Activated gamma-delta T cell (primary cell): ENCODE measurements around the gene WDR48.
"Not testable (repeated sequence)": the region's sequence is repeated elsewhere in the genome, so short reads cannot be mapped to it uniquely, and the experiment has no call there.

Experiments
- DNase-seq: peaks from one replicate; lab custom pipeline; 2025; lab: John Stamatoyannopoulos, UW
- total RNA-seq, 2 donors: gene quantifications; one replicate each; lab custom pipeline; 2026; lab: John Stamatoyannopoulos, UW

The WDR48 gene
- total RNA-seq: 115 to 131 reads per million in 2 donors

GRCh38 chr3:39051649-39052561 lies at the start of gene WDR48, which contains the start of gene SCN11A:
TSS of gene WDR48 (plus strand) at chr3:39052016. CDS start at chr3:39052026, 10 bp downstream.
TSS of gene SCN11A (minus strand) at chr3:39051944. CDS start at chr3:38950362, 101,582 bp downstream.
- DNase-seq: peak; percentile 66

GRCh38 chr3:39005295-39005694 lies 46.5 kb upstream of the WDR48 start:
- no peak for DNase-seq

- no peak for DNase-seq
Measured at GRCh38 chr3:39011191-39011736, 40.6 kb upstream of the WDR48 start.

GRCh38 chr3:39013289-39013688 lies 38.5 kb upstream of the WDR48 start:
- no peak for DNase-seq

- no peak for DNase-seq
Measured at GRCh38 chr3:39013921-39014509, 37.8 kb upstream of the WDR48 start.

- DNase-seq: no peak
Measured at GRCh38 chr3:39015418-39015817, 36.4 kb upstream of the WDR48 start.

- no peak for DNase-seq
Measured at GRCh38 chr3:39019299-39019698, 32.5 kb upstream of the WDR48 start.

- no peak for DNase-seq
Measured at GRCh38 chr3:39021029-39021428, 30.8 kb upstream of the WDR48 start.

- no peak for DNase-seq
Measured at GRCh38 chr3:39021465-39022285, 30.1 kb upstream of the WDR48 start.

- no peak for DNase-seq
Measured at GRCh38 chr3:39022286-39022630, 29.6 kb upstream of the WDR48 start.

- no peak for DNase-seq
Measured at GRCh38 chr3:39024497-39024896, 27.3 kb upstream of the WDR48 start.

GRCh38 chr3:39025222-39025970 lies 26.4 kb upstream of the WDR48 start:
- DNase-seq: no peak

- DNase-seq: no peak
Measured at GRCh38 chr3:39028546-39028945, 23.3 kb upstream of the WDR48 start.

- no peak for DNase-seq
Measured at GRCh38 chr3:39029556-39029955, 22.3 kb upstream of the WDR48 start.

- no peak for DNase-seq
Measured at GRCh38 chr3:39038165-39038564, 13.7 kb upstream of the WDR48 start.

GRCh38 chr3:39050029-39050428 lies 1.8 kb upstream of the WDR48 start:
- no peak for DNase-seq

GRCh38 chr3:39052583-39052982 lies 767 bp downstream of the WDR48 start:
- no peak for DNase-seq

- no peak for DNase-seq
Measured at GRCh38 chr3:39053696-39054095, 1.9 kb downstream of the WDR48 start.

- no peak for DNase-seq
Measured at GRCh38 chr3:39056151-39056550, 4.3 kb downstream of the WDR48 start.

GRCh38 chr3:39061228-39061627 lies 9.4 kb downstream of the WDR48 start:
- DNase-seq: not testable (repeated sequence)

- DNase-seq: no peak
Measured at GRCh38 chr3:39062180-39062579, 10.4 kb downstream of the WDR48 start.
